DND-41 (cell line): ENCODE results near the gene CREM.

Experiments
- ATAC-seq: fragments of 200-7000 bp; cut with Tn5 transposase; 3 replicates; pipeline ENCODE4 v1.9.1; 2021; ENCODE audit warnings: low read depth; ENCODE audit not compliant: insufficient read depth
- DNase-seq: peaks from one replicate; pipeline ENCODE4 v3.0.0-alpha.2; 2020
- H2AFZ ChIP-seq: 2 replicates; pipeline ENCODE4 v1.6.0; 2012; ENCODE audit warnings: low read depth, low read length
- H3K27ac ChIP-seq: 2 replicates; pipeline ENCODE4 v1.5.1; 2012; ENCODE audit warnings: low read length, inconsistent platforms
- H3K27me3 ChIP-seq: fragments of 200-600 bp; sonication (generic); 2 replicates; pipeline ENCODE4 v1.6.0; 2012; ENCODE audit warnings: low read length, mild to moderate bottlenecking, inconsistent platforms; ENCODE audit not compliant: insufficient read depth, poor library complexity
- H3K36me3 ChIP-seq: 2 replicates; pipeline ENCODE4 v1.5.1; 2012; ENCODE audit warnings: low read length, inconsistent platforms; ENCODE audit not compliant: insufficient read depth
- H3K4me1 ChIP-seq: 2 replicates; pipeline ENCODE4 v1.5.1; 2012; ENCODE audit warnings: mild to moderate bottlenecking, low read length; ENCODE audit not compliant: insufficient read depth
- H3K4me2 ChIP-seq: 2 replicates; pipeline ENCODE4 v1.6.0; 2012; ENCODE audit warnings: mild to moderate bottlenecking, moderate library complexity, low read length, inconsistent platforms; ENCODE audit not compliant: insufficient read depth
- H3K4me3 ChIP-seq, 2 experiments: fragments of 200-600 bp in 1 of 2; shearing (Covaris generic) in 1 of 2; 2 replicates each; pipeline ENCODE4 v1.5.1; 2012 to 2016; ENCODE audit warnings: inconsistent platforms in 2 of 2, low read length in 2 of 2, mild to moderate bottlenecking in 2 of 2, low read depth in 1 of 2, moderate library complexity in 1 of 2
- H3K79me2 ChIP-seq: 2 replicates; pipeline ENCODE4 v1.6.0; 2012; ENCODE audit warnings: low read length, inconsistent platforms; ENCODE audit not compliant: insufficient read depth
- H3K9ac ChIP-seq: 2 replicates; pipeline ENCODE4 v1.6.0; 2012; ENCODE audit warnings: low read depth, mild to moderate bottlenecking, inconsistent platforms, low read length, moderate library complexity
- H3K9me3 ChIP-seq: 2 replicates; pipeline ENCODE4 v1.5.1; 2012; ENCODE audit warnings: low read length, moderate library complexity, mild to moderate bottlenecking, inconsistent platforms; ENCODE audit not compliant: insufficient read depth, severe bottlenecking
- H4K20me1 ChIP-seq: 2 replicates; pipeline ENCODE4 v1.6.0; 2012; ENCODE audit warnings: low read length; ENCODE audit not compliant: insufficient read depth
- CTCF ChIP-seq: IDR thresholded peaks from 2 replicates; pipeline ENCODE4 v1.5.1; 2012; ENCODE audit warnings: borderline replicate concordance, low read length, moderate library complexity, mild to moderate bottlenecking; ENCODE audit not compliant: poor library complexity, severe bottlenecking; ENCODE audit errors: extremely low read depth
- EZH2 ChIP-seq: IDR thresholded peaks from 3 replicates; pipeline ENCODE4 v1.6.1; 2012; ENCODE audit warnings: borderline replicate concordance, low read depth, mild to moderate bottlenecking, moderate library complexity, low read length, inconsistent platforms; ENCODE audit not compliant: severe bottlenecking

The CREM gene

GRCh38 chr10:35161906-35162305, 35.3 kb downstream of the CREM start:
- no peaks in the 10 kb centered on the region for H3K9me3 ChIP-seq
- H3K79me2 ChIP-seq: no peaks in the 10 kb centered on the region
- H3K9ac ChIP-seq: no peak overlapping the region
- H3K4me3 ChIP-seq: no peak overlapping the region
- H4K20me1 ChIP-seq: no peaks in the 10 kb centered on the region
- H3K36me3 ChIP-seq: no peaks in the 10 kb centered on the region
- TF ChIP-seq CTCF: no peak
- TF ChIP-seq EZH2: no peak
- H3K4me1 ChIP-seq: no peaks in the 10 kb centered on the region
- no peak overlapping the region for H3K27ac ChIP-seq
- H2AFZ ChIP-seq: no peak overlapping the region
- ATAC-seq: no peak
- no peaks in the 10 kb centered on the region for H3K27me3 ChIP-seq
- no peak overlapping the region for H3K4me2 ChIP-seq
- DNase-seq: no peak

- no peaks in the 10 kb centered on the region for H3K4me1 ChIP-seq
- TF ChIP-seq CTCF (no peak), EZH2 (no peak)
- no peak overlapping the region for H3K4me2 ChIP-seq
- no peaks in the 10 kb centered on the region for H3K36me3 ChIP-seq
- no peak for DNase-seq
- H4K20me1 ChIP-seq: no peaks in the 10 kb centered on the region
- H3K9ac ChIP-seq: no peak overlapping the region
- ATAC-seq: no peak
- no peaks in the 10 kb centered on the region for H3K79me2 ChIP-seq
- H3K9me3 ChIP-seq: no peaks in the 10 kb centered on the region
- no peak overlapping the region for H3K4me3 ChIP-seq
- no peaks in the 10 kb centered on the region for H3K27me3 ChIP-seq
- no peak overlapping the region for H3K27ac ChIP-seq
- H2AFZ ChIP-seq: no peak overlapping the region
Measured at GRCh38 chr10:35165136-35165535, 38.5 kb downstream of the CREM start.

- Histone ChIP-seq H3K9me3 (no peaks in the 10 kb centered on the region), H4K20me1 (no peaks in the 10 kb centered on the region), H3K27ac (no peak overlapping the region), H3K4me1 (no peaks in the 10 kb centered on the region), H3K36me3 (no peaks in the 10 kb centered on the region), H3K79me2 (no peaks in the 10 kb centered on the region), H3K9ac (no peak overlapping the region), H2AFZ (no peak overlapping the region), H3K4me2 (no peak overlapping the region), H3K4me3 (no peak overlapping the region), H3K27me3 (no peaks in the 10 kb centered on the region)
- TF ChIP-seq EZH2: no peak
- TF ChIP-seq CTCF: no peak
- ATAC-seq: no peak
- DNase-seq: no peak
Measured at GRCh38 chr10:35165811-35166210, 39.2 kb downstream of the CREM start.

GRCh38 chr10:35166607-35167006, 40.0 kb downstream of the CREM start:
- Histone ChIP-seq H2AFZ (no peak overlapping the region), H3K4me2 (no peak overlapping the region), H3K79me2 (no peaks in the 10 kb centered on the region), H3K27ac (no peak overlapping the region), H3K4me3 (no peak overlapping the region), H3K9ac (no peak overlapping the region), H3K36me3 (no peaks in the 10 kb centered on the region), H3K9me3 (no peaks in the 10 kb centered on the region), H3K4me1 (no peaks in the 10 kb centered on the region), H4K20me1 (no peaks in the 10 kb centered on the region), H3K27me3 (no peaks in the 10 kb centered on the region)
- no peak for TF ChIP-seq CTCF
- no peak for TF ChIP-seq EZH2
- ATAC-seq (no peak), DNase-seq (no peak)
